ENCODE results near the gene CTSZ.
"Not testable (repeated sequence)": the region's sequence is repeated elsewhere in the genome, so short reads cannot be mapped to it uniquely, and the experiment has no call there.

Gene CTSZ

DNA sequence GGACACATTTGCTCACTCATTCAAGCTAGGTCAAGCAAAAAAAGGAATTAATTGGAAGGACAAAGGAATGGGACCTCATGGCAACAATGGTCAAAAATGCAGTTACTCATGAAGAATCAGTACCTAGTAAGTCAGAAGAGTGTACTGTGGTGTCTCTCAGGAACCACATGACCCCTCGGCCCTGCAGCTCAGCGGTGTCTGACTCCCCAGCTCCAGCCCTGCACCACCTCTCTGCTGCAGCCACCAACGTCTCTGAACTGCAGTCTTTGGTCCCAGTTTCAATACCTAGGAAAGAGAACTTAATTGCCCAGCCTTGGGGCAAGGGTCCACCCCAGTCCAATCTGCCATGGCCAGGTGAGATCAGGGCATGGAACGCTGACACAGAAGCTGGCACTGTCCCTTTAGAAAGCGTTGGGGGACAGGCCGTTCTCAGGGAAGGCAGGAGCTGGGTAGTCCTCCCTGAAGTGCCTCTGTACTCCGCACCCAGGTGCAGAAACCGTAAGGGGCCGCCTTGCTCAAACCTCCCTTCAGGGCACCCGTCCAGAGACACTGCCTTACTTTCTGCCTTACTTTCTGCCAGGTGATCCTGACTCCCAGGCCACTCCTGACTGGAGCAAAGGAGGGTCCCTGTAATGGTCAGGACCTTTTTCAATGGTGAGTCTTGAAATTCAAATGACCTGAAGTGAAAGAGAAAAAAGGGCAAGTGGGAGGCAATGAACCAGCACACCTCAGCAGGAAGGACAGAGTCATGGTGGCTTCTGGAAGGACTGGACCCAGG is 39.2 kb downstream of the CTSZ start:
- Histone ChIP-seq H3K9me2 (ENCODE audit: low read depth, low read length) (no peaks in the 10 kb centered on the region), H3K79me2 (ENCODE audit: insufficient read depth, low read length) (no peaks in the 10 kb centered on the region), H3K4me3 (ENCODE audit: low read depth, low read length, poor library complexity, severe bottlenecking) (no peak overlapping the region), H3K27ac (ENCODE audit: low read depth, low read length, poor library complexity, severe bottlenecking) (no peak overlapping the region), H3K4me2 (ENCODE audit: low read length) (no peak overlapping the region), H3K36me3 (ENCODE audit: insufficient read depth, low read length) (peaks cover 3% of the 10 kb centered on the region; the same call in 1 of the 2 replicates), H3F3A (ENCODE audit: insufficient read depth, low read length) (no peaks in the 10 kb centered on the region), H4K20me1 (ENCODE audit: insufficient read depth, low read length) (no peaks in the 10 kb centered on the region), H3K4me1 (ENCODE audit: insufficient read depth, low read length, severe bottlenecking) (no peaks in the 10 kb centered on the region), H3K9ac (ENCODE audit: low read length) (no peak overlapping the region), H2AFZ (ENCODE audit: low read length) (no peak overlapping the region), H3K9me3 (ENCODE audit: low read length) (peaks cover 6% of the 10 kb centered on the region), H3K27me3 (ENCODE audit: insufficient read depth, low read length) (peaks cover 6% of the 10 kb centered on the region; the same call in 1 of the 2 replicates)
- no peak for TF ChIP-seq EZH2 (IDR thresholded peaks at IDR 0.05; ENCODE audit: borderline replicate concordance, low read length)
- TF ChIP-seq, protein P1, sequence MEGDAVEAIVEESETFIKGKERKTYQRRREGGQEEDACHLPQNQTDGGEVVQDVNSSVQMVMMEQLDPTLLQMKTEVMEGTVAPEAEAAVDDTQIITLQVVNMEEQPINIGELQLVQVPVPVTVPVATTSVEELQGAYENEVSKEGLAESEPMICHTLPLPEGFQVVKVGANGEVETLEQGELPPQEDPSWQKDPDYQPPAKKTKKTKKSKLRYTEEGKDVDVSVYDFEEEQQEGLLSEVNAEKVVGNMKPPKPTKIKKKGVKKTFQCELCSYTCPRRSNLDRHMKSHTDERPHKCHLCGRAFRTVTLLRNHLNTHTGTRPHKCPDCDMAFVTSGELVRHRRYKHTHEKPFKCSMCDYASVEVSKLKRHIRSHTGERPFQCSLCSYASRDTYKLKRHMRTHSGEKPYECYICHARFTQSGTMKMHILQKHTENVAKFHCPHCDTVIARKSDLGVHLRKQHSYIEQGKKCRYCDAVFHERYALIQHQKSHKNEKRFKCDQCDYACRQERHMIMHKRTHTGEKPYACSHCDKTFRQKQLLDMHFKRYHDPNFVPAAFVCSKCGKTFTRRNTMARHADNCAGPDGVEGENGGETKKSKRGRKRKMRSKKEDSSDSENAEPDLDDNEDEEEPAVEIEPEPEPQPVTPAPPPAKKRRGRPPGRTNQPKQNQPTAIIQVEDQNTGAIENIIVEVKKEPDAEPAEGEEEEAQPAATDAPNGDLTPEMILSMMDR (IDR thresholded peaks at IDR 0.05; ENCODE audit: low read length): no peak

- Histone ChIP-seq H3K9me2 (ENCODE audit: low read depth, low read length) (no peaks in the 10 kb centered on the region), H2AFZ (ENCODE audit: low read length) (no peak overlapping the region), H3K9me3 (ENCODE audit: low read length) (peaks cover 6% of the 10 kb centered on the region), H3K27ac (ENCODE audit: low read depth, low read length, poor library complexity, severe bottlenecking) (no peak overlapping the region), H3K4me1 (ENCODE audit: insufficient read depth, low read length, severe bottlenecking) (no peaks in the 10 kb centered on the region), H3K79me2 (ENCODE audit: insufficient read depth, low read length) (no peaks in the 10 kb centered on the region), H3K4me2 (ENCODE audit: low read length) (no peak overlapping the region), H3K9ac (ENCODE audit: low read length) (no peak overlapping the region), H4K20me1 (ENCODE audit: insufficient read depth, low read length) (no peaks in the 10 kb centered on the region), H3F3A (ENCODE audit: insufficient read depth, low read length) (no peaks in the 10 kb centered on the region), H3K27me3 (ENCODE audit: insufficient read depth, low read length) (peaks cover 6% of the 10 kb centered on the region; the same call in 1 of the 2 replicates), H3K4me3 (ENCODE audit: low read depth, low read length, poor library complexity, severe bottlenecking) (no peak overlapping the region), H3K36me3 (ENCODE audit: insufficient read depth, low read length) (peaks cover 3% of the 10 kb centered on the region; the same call in 1 of the 2 replicates)
- TF ChIP-seq, protein P1 (IDR thresholded peaks at IDR 0.05; ENCODE audit: low read length): no peak
- TF ChIP-seq EZH2 (IDR thresholded peaks at IDR 0.05; ENCODE audit: borderline replicate concordance, low read length): no peak
Measured at GRCh38 chr20:58965270-58966064, 41.6 kb downstream of the CTSZ start.

DNA sequence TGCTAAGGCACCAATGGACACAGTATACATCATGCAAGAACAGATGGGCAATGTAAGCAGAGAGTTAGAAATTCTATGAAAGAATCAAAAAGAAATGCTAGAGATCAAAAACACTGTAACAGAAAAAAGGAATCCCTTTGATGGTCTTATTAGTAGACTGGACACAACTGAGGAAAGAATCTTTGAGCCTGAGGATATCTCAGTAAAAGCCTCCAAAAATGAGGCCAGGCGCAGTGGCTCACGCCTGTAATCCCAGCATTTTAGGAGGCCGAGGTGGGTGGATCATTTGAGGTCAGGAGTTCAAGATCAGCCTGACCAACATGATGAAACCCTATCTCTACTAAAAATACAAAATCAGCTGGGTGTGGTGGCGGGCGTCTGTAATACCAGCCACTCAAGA is 43.1 kb downstream of the CTSZ start:
- not testable (repeated sequence) for H3K9me2 ChIP-seq (ENCODE audit: low read depth, low read length); H3K9ac ChIP-seq (ENCODE audit: low read length); H2AFZ ChIP-seq (ENCODE audit: low read length); H3K4me1 ChIP-seq (ENCODE audit: insufficient read depth, low read length, severe bottlenecking); H3F3A ChIP-seq (ENCODE audit: insufficient read depth, low read length); H3K4me2 ChIP-seq (ENCODE audit: low read length); H3K4me3 ChIP-seq (ENCODE audit: low read depth, low read length, poor library complexity, severe bottlenecking); H3K27ac ChIP-seq (ENCODE audit: low read depth, low read length, poor library complexity, severe bottlenecking); H3K79me2 ChIP-seq (ENCODE audit: insufficient read depth, low read length); H3K36me3 ChIP-seq (ENCODE audit: insufficient read depth, low read length); H4K20me1 ChIP-seq (ENCODE audit: insufficient read depth, low read length); H3K9me3 ChIP-seq (ENCODE audit: low read length); H3K27me3 ChIP-seq (ENCODE audit: insufficient read depth, low read length)
